Fibroblast of pulmonary artery (primary cell): ENCODE data around the gene IFIT3.

ENCODE experiments used
- DNase-seq: peaks from one replicate; pipeline ENCODE4 v3.0.0-alpha.2; 2010; ENCODE audit warnings: low read depth
- H3K4me3 ChIP-seq: replicated peaks from 2 replicates; pipeline ENCODE4 v1.5.1; 2011; ENCODE audit warnings: low read depth, mild to moderate bottlenecking, control low read depth, low read length, moderate library complexity
- TF ChIP-seq, protein P1 (sequence below): IDR thresholded peaks from 2 replicates; pipeline ENCODE4 v1.5.1; 2011; ENCODE audit warnings: mild to moderate bottlenecking, control low read depth, low read length, inconsistent platforms; ENCODE audit errors: missing control alignments

IFIT3 gene

DNA sequence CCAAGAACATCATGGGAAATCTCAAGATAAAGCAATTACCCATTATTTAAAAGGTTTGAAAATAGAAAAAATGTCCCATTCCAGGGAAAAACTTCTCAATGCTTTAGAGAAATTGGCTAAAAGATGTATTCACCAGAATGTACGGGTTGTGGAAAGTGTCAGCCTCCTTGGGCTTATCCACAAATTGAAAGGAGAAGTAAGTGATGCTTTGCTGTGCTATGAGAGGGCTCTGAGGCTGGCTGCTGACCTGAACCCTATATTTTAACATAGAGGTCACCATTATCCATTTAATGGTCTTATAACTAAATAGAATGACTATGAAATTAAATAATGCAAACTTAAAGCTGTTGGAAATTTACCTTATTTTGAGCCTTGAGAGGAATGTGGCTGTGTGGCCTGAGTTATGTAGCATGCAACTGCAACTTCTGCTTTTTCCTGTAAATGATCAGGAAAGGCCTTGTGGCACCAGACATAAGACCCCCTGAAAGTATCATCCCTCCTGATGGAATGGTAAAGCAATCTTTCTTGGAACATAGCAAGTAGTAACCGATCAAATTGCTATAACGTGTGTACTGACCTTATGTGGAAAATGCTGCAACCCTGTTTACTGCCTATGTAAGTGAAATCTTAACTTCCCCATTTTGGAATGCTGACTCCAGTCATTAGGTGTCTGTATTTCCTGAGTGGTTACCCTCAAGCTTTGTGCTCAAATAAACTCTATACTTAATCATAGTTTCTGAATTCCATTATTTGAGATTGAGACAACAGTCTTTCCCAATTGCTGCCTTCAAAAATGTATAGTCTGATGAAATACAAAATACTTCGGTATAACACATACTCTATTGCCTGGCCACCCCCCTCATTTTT is 56.9 kb downstream of the IFIT3 start:
- peak; percentile 18 for DNase-seq
- no peak overlapping the region for H3K4me3 ChIP-seq
- TF ChIP-seq, protein P1, sequence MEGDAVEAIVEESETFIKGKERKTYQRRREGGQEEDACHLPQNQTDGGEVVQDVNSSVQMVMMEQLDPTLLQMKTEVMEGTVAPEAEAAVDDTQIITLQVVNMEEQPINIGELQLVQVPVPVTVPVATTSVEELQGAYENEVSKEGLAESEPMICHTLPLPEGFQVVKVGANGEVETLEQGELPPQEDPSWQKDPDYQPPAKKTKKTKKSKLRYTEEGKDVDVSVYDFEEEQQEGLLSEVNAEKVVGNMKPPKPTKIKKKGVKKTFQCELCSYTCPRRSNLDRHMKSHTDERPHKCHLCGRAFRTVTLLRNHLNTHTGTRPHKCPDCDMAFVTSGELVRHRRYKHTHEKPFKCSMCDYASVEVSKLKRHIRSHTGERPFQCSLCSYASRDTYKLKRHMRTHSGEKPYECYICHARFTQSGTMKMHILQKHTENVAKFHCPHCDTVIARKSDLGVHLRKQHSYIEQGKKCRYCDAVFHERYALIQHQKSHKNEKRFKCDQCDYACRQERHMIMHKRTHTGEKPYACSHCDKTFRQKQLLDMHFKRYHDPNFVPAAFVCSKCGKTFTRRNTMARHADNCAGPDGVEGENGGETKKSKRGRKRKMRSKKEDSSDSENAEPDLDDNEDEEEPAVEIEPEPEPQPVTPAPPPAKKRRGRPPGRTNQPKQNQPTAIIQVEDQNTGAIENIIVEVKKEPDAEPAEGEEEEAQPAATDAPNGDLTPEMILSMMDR, result no peak

DNA sequence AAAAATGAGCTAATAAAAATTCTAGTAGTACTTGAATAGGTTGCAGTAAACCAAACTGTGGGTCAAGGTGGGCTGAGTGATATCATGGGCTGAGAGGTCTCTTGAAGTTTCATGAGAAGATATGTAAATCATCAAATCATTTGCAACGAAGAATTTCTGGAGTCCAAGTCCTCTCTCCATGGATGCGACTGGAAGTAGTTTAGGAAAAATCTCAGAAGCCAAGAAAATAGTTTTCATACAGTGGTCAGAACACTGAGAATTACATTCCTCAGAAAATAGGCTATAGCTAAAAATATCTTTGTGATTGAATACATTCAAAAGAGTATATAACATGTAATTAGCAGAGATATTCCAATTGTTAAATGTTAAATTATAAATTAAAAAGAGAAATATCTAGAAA is 61.0 kb downstream of the IFIT3 start:
- no peak for DNase-seq
- H3K4me3 ChIP-seq, result no peak overlapping the region
- TF ChIP-seq, protein P1, result no peak

DNA sequence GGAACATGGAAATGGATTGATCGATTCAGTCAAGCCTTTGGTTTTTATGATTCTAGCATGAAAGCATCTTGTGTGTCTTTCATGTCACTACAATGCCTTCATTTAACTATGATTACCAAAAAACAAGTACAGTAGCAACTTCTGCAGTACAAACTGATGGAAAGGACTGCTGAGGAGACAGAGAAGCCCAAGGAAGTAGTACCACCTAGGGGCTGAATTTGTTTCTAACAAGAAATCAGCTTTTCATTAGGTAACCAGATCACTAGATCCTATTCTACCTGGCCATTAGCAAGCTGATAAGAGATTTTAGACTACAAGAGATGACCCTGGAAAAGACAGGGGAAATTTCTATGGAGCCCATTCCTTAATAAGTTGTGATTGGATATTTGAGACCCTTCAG is 61.5 kb downstream of the IFIT3 start:
- TF ChIP-seq, protein P1, result peak; percentile 50
- no peak overlapping the region for H3K4me3 ChIP-seq
- DNase-seq, result peak; percentile 70
